Pulmonary artery endothelial cell (primary cell): ENCODE results near the gene NUDT9. TPM values are rescaled to one million over a fixed set of nuclear protein-coding genes. Genes with fewer than 3 reads are reported as not detected.
"Not testable (repeated sequence)": the region's sequence is repeated elsewhere in the genome, so short reads cannot be mapped to it uniquely, and the experiment has no call there.

Experiments
- DNase-seq: peaks from one replicate; pipeline ENCODE4 v3.0.0-alpha.2; 2011; ENCODE audit warnings: low read depth, low spot score
- total RNA-seq: library from RNA; depleted of rRNA; stranded (reverse); fragments of >200 nt; gene quantifications from 2 replicates; pipeline ENCODE4 v1.2.3, GENCODE V29; 2014

Gene NUDT9
- total RNA-seq, 1 donor from 2014 or later: 20.0 TPM

DNA sequence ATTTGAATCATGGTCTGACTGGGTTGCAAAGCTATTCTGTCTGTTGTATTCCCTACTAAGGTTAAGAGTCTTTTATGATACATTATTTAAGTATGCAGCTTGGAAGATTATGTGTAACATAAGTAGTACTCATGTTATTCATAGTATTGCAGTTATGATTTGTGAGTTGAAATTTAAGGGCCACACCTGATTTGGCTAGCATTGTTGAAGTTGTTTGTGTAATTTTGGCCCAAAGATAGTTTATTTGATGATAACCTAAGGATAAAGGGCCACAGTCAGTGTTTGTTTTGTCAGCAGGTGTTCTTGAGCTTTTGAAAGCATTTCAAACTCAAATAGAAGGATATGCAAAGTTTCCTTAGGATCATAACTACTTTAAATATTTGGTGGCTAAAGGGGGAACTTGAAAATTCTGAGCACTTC, 38.9 kb downstream of the NUDT9 start:
- DNase-seq: no peak

DNA sequence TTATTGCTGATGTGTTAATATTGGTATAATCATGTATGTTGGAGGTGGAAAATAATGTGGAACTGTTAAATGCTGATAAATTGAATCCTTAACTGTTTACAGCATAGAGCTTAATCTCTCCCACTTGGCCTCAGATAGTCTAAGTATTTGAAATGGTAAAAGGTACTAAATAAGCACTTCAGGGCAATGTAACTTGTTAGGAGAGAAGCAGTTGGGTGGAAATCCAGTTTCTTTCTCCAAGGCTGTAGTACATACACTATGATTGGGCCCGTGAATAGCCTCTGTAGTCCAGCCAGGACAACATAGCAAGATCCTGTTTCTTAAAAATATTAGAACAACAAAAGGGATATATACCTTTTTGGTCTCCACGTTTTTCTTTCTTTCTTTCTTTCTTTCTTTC, 39.7 kb downstream of the NUDT9 start:
- DNase-seq: no peak

DNA sequence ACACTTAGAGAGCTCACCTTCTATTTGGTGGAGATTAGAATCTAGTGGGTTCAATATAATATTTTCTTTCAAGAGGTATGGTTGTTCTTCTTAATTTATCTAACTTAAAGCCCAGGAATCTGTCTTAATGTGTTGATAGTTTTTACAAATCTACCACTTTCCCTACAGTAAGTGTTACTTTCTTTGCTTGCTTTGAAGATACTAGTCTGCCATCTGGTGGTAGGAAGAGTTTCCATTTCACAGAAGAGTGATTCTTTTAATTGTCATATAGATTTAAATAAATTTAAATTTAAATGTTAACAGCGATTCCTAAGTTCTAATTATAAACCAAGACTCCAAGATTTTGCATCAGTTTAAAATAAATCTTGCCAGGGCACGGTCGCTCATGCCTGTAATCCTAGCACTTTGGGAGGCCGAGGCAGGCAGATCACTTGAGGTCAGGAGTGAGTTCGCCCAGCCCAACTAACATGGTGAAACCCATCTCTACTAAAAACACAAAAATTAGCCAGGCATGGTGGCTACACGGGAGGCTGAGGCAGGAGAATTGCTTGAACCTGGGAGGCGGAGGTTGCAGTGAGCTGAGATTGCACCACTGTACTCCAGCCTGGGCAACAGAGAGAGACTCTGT, 43.5 kb downstream of the NUDT9 start:
- peak; percentile 15 for DNase-seq

DNA sequence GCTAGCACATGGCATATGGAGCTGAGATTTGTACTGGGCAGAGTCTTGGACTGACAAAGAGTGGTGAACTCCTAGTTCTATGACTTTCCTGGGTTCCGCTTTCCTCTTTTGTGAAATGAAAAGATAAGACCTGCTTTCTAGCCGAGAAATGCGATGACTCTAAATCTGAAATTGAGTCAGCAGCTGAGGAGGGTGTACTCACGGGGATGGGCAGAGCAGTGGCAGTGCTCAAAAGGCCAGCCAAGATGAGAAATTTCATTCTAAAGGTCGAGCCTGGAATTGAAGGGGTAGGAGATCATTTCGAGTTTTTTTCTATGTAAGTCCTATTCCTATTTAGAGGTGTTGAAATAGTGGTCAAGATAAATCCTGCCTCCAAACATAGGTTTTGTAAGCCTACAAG, 47.0 kb downstream of the NUDT9 start:
- no peak for DNase-seq

DNA sequence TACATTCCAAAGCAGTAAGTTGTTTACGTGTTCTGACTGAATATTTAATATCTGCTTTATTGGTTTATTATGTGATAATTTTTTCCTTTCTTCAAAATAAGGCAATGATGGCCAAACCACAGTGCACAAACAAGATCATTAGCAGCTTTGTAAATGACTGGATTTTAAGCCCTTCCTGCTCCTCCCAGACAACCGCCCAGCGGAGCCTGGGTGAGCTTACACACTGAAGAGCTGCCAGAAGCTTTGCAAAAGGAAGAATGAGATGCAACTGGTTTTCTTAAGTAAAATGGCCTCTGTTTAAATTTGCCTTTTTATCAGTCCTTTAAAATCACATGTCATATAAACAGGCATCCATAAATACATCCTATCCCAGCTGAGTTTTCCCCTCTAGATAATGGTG, 54.6 kb downstream of the NUDT9 start:
- DNase-seq: no peak

DNA sequence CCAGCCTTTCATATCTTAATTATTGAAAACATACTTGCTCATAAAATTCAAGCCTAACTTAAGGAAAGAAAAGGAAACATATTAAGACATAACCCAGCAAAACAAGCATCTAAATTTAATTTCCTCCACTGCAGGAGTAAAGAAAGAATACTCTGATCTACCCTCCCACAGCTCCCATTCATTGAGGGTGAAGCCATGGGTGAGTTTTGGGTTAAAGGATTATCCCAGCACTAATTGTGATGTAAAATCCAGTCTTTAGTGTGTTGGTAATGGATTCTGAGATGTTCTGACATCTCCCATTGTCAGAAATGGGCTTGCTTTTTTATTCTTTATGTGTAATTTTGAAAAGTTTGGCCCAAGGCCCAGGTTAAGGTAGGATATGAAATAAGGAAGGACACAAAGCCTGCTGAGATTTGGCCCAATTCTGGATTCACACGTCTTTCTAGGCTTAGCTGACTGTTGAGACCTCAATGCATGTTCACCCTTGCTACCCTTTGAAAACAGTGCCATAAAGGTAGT, 56.4 kb downstream of the NUDT9 start:
- no peak for DNase-seq

DNA sequence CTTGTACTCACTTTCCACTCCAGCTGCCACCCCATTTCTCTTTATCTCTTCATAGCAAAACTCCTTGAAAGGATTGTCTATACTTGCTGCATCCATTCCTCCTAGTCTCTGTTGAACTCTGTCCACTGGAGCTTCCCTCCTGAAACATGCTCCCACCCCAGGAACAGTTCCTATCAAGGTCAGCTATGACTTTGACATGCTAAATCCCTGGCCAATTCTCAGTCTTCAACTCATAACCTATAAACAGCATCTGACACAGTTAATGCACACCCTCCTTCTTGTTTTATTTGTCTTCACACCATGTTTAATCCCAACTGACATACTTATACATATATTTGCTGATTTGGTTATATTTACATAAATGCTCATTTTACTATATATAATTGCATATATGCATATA, 59.0 kb downstream of the NUDT9 start:
- no peak for DNase-seq

DNA sequence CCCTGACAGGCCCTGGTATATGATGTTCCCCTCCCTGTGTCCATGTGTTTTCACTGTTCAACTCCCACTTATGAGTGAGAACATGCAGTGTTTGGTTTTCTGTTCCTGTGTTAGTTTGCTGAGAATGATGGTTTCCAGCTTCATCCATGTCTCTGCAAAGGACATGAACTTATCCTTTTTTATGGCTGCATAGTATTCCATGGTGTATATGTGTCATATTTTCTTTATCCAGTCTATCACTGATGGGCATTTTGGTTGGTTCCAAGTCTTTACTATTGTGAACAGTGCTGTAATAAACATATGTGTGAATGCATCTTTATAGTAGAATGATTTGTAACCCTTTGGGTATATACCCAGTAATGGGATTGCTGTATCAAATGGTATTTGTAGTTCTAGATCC, 60.9 kb downstream of the NUDT9 start:
- DNase-seq: not testable (repeated sequence)

DNA sequence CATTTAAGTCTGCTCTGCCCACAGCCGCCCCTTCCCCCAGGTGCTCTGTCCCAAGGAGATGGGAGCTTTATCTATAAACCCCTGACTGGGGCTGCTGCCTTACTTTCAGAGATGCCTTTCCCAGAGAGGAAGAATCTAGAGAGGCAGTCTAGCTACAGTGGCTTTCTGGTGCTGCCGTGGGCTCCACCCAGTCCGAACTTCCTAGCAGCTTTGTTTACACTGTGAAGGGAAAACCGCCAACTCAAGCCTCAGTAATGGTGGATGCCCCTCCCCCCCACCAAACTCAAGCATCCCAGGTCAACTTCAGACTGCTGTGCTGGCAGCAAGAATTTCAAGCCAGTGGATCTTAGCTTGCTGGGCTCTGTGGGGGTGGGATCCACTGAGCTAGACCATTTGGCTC, 66.3 kb downstream of the NUDT9 start:
- DNase-seq: not testable (repeated sequence)

DNA sequence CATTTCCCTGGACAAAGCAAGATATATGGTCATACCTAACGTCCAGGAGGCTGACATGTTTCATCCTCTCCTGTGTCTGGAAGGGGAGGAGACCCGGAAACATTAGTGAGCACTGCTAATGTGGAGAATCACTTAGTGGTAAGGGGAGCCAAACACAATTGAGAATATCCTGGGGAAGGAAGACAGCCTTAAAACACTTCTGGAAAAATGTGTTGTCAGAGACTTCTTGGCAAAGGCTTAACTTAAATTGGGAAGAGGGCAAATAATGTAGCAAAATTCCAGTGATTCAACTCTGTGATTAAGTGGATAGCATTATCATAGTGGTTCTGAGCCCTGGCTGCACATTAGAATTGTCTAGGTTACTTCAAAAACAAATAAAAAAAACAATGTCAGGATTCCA, 67.3 kb downstream of the NUDT9 start:
- no peak for DNase-seq

DNA sequence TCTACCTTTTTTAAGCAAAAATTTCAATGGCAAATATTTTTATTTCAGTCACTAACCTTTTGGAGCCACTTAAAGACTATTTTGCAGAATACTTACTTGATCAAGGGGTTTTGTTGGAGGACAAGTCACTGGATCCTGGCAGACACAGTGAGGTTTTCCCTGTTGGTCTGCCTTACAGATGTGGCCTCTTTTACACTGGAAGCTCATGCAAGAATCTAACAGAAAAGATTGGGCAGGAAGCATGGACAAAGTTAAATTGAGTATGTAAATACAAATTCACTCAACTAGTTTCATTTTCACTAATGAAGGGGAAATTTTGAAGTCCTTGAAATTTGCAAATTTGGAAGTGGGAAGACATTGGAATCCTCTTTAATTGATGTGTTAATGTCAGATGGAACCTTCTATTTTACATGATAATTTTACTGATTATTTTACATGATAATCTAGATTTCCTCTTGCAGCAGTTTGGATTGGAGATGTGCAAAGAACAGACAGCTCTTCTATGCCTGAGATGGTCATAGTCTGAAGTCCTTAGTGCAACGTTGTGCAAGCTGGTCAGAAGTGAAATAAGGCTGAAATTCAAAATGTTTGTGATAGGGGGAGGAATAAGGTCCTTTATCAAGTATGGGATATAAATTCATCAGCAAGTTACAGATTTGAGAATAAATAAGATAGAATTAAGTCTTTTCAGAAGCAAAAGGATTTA, 68.4 kb downstream of the NUDT9 start:
- no peak for DNase-seq

DNA sequence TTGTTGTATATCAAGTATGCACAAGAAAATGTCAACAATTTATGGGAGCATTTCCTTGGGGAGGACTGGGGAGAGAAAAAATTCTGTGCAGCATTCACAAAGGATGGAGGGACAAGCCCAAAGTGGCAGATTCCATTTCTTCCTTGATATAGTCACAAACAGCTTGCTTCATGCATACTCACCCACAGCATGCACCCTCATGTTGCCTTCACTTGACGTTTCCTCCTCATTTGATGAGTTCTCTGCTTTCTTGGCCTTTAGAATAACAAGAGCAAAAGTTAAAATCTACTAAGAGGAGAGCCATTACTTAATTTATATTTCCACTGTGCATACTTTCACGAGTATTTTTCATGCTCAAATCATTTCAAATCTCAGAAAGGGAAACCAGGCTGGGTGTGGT, 69.1 kb downstream of the NUDT9 start:
- DNase-seq: no peak

DNA sequence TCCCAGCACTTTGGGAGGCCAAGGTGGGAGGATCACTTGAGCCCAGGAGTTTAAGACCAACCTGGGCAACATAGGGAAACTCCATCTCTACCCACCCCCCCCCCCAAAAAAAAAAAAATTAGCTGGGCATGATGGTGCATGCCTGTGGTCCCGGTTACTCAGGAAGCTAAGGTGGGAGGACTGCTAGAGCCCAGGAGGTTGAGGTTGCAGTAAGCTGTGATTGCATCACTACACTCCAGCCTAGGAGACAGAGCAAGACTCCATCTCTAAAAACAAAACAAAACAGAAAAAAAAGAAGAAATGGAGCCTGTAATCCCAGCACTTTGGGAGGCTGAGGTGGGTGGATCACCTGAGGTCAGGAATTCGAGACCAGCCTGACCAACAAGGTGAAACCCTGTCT, 69.5 kb downstream of the NUDT9 start:
- not testable (repeated sequence) for DNase-seq

DNA sequence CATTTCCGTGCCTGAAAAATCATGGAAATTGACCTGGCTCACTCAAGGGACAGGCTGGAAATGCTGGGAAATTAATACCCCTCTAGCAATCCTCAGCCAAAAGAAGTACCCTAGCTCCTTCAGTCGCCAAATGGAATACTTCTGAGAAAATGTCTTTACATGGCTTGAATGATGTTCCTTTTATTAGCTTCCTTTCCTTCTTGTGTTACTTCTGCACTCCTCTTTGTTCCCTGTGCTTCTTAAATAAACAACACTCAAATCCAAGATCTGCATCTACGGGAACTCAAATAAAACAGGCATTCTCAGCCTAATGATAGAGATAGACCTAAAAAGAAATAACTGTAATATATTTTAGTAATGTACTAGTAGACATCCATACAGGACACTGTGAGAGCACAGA, 70.7 kb downstream of the NUDT9 start:
- no peak for DNase-seq

DNA sequence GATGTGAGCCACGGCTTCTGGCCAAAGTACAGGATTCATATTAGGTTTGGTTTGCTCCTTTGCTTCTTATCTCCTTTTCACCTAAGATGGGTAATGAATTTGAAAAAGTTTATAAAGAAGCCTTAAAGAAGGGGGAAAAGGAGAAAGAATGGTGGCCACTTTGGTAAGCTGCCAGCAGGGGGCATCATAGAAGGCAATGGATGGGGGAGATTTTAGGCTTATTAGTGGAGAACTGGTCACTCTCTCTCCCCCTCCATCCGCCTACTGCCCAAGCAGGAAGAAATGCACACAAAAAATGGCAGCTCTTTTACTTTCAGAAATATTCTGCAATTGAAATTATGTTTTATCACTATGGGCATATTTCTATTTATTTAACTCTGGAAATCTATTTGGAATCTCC, 74.8 kb downstream of the NUDT9 start:
- no peak for DNase-seq

DNA sequence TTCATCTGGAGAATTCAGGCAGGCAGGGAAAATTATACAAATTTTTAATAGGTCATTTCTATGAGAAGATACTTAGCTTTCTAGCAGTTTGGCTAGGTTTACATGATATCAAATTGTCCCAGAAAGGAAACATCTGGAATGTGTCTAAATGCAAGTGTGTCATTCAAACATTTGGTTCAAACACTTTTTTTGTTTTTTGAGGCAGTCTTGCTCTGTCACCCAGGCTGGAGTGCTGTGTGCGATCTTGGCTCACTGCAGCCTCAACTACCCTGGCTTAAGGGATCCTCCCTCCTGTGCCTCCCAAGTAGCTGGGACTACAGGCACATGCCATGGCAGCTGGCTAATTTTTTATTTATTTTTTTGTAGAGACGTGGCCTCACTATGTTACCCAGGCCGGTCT, 75.2 kb downstream of the NUDT9 start:
- no peak for DNase-seq

DNA sequence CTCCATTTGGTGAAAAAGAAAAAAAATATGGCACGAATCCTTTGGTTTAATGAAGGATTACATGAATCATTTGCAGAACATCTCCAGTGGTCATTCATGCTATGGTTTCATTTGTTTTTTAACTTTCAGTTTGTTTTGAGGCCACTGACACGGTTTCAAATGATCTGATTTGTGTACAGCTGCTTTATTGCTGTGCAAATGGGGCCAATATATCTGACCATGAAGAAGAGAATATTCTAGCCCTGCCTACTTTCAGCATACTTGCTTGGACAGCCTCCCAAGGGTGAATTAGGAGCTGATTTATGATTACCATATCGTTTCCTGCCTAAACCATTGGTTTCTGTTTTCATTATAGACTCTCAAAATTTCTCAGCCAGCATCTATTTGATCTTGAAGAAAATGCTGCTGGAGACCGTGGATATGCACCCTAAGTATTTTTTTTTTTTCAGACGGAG, 76.1 kb downstream of the NUDT9 start:
- DNase-seq: no peak

DNA sequence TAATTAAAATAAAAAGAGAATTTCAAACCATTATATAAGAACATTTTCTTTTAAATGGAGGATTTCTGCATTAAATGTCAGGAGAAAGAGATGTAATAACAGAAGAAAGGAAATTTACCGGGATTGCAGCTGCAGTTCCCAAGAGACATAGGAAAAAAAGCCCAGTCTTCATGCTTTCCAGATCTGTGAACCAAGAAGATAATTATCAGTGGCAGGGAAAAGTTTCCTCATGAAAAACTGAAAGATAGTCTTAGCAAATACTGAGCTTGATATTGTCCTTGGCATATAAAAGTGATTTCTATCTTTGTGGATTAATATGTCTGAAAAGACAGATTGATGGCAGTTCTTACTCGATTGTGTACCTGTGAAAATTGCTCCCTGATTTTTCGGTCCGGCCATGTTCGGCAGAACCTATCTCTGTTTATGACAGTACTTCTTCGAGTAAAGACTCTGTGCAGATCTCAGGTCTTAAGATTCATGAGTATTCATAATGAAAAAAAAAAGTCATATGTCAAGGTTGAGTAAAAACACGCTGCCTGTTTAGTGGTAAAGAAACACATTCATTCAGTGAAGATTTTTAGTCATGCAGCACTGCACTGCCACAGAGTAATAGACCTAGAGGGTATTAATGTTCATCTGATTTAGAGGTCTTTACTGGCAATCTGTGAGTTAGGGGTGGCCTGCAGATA, 77.2 kb downstream of the NUDT9 start:
- no peak for DNase-seq

DNA sequence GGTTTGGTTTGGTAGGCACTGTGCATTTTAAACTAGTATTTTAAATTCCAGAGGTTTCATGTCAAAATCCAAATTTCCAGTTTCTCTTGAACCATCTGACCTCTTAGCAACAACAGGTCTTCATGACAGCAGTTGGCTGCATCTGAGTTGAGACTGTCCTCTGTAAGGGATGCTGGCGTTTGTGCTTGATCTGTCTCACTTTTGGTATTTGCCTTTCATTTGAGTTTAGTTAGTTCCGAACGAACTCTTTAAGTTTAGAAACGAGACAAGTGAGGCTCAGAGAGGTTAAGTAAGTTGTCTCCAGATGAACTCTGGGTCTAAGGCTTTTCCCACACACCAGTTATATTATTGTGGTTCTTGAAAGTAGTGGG, 77.7 kb downstream of the NUDT9 start:
- DNase-seq: no peak

DNA sequence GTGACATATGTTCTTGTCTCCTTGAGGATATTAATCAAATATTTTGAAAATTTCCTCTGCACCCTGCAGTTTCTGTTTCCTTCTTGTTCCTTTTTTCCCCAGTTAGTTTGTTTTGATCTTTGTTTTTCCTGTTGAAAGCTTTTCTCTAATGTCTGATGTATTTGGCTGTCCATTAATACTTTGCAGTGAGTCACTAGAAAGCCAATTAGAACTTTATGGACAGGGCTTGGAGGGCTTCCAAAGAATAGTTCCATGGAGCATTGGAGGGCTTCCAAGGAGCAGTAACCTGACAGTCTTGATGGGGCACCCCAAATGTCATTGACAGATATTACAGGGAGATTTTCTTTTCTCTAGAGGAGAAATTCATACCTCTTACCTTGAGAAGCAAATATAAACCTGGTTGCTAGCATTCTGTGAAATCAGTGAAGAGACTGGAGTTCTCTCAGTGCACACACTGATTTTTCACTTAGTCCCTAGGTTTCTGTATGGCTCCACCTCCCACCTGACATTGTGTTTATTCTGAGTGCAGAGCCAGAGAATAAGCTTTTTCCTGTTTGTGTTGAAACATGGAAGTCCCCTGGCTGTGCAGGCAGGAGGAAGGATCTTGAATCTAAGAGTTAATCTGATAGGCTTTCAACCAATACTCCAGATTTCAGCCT, 80.3 kb downstream of the NUDT9 start:
- DNase-seq: no peak

DNA sequence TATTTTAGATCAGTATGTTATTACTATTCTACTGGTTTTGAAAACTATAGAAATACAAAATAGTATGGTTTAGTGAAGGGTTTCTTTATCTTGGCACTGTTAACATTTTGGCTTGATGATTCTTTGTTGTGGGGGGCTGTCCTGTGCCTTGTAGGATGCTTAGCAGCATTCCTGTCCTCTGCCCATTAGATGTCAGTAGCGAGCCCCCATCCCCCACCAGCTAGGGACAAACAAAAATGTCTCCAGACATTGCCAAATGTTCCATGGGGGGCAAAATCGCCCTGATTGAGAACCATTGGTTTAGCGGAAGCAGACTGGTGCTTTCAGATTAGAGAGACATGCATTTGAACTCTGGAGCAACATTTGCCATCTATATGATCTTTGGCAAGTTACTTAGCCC, 83.5 kb downstream of the NUDT9 start:
- no peak for DNase-seq
